ENCODE measurements around the gene GRIA4. TPM values are rescaled to one million over a fixed set of nuclear protein-coding genes. Genes with fewer than 3 reads are reported as not detected.

The GRIA4 gene
- total and polyA plus RNA-seq, 7 donors: 0.03 to 0.17 (median 0.06) TPM; not detected in 4

DNA sequence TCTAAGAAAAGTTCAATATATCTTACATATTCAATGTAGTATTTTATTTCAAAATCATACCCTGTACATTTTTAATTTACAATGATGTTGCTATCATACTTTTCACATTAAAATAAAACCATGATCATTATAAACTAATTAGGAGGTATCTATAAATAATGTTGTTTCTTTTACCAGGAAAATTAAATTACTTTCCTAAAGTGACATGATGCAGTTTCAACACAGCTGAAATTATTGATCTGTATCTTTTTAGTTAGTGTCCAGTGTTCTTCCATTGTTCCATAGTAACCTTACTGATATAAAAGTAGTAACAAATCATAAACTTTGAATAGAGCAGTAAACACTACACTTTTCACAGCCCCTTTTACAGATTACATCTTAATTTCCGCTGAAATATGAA is 29.7 kb downstream of the GRIA4 start:
- ATAC-seq (no peak), DNase-seq (no peak)
- Histone ChIP-seq H3K4me3 (no peak overlapping the region), H3K36me3 (ENCODE audit: insufficient read depth in 1 of 2, low read depth in 1 of 2) (no peaks in the 10 kb centered on the region), H3K9me3 (no peaks in the 10 kb centered on the region), H3K4me1 (no peaks in the 10 kb centered on the region), H3K27ac (no peak overlapping the region), H3K27me3 (ENCODE audit: insufficient read depth in 3 of 3, low read length in 2 of 3) (no peaks in the 10 kb centered on the region)
- TF ChIP-seq, protein P1, sequence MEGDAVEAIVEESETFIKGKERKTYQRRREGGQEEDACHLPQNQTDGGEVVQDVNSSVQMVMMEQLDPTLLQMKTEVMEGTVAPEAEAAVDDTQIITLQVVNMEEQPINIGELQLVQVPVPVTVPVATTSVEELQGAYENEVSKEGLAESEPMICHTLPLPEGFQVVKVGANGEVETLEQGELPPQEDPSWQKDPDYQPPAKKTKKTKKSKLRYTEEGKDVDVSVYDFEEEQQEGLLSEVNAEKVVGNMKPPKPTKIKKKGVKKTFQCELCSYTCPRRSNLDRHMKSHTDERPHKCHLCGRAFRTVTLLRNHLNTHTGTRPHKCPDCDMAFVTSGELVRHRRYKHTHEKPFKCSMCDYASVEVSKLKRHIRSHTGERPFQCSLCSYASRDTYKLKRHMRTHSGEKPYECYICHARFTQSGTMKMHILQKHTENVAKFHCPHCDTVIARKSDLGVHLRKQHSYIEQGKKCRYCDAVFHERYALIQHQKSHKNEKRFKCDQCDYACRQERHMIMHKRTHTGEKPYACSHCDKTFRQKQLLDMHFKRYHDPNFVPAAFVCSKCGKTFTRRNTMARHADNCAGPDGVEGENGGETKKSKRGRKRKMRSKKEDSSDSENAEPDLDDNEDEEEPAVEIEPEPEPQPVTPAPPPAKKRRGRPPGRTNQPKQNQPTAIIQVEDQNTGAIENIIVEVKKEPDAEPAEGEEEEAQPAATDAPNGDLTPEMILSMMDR (IDR thresholded peaks at IDR 0.05): no peak
- intact Hi-C loops (cut with DNase I): no loop called here
- 88 to 97% (median 96%) methylated on average over 1 of the region's 1 CpG for WGBS, 3 donors

DNA sequence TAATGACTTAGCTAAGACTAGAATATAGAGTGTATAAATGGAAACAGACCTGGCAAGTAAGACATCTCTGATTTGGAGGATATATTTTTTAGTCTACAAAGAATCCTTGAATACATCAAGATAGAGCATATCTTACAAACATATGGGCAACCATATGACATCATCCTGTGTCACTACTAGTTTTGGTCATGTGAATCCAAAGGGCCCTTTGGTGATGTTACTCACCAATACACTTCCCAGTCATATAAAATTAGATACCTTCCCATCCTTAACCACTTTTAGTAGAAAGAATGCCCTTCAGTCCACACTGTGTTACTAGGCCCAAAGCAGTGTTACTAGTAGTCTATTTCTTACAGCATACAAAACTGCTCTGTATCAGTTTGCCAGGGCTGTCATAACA is 31.6 kb downstream of the GRIA4 start:
- ATAC-seq: no peak
- intact Hi-C loops (cut with DNase I): no loop called here

DNA sequence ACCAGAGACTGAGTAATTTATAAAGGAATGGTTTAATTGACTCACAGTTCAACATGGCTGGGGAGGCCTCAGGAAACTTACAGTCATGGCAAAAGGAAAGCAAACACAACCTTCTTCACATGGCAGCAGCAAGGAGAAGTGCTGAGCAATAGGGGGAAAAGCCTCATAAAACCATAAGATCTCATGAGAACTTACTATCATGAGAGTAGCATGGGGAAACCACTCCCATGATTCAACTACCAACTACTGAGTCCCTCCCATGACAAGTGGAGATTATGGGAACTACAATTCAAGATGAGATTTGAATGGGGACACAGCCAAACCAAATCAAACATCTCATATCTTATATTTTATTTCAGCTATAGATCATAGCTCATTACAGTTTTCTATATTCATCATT is 33.0 kb downstream of the GRIA4 start:
- Histone ChIP-seq H3K36me3 (ENCODE audit: insufficient read depth in 1 of 2, low read depth in 1 of 2) (no peaks in the 10 kb centered on the region), H3K27me3 (ENCODE audit: insufficient read depth in 3 of 3, low read length in 2 of 3) (no peaks in the 10 kb centered on the region), H3K27ac (no peak overlapping the region), H3K4me3 (no peak overlapping the region), H3K4me1 (no peaks in the 10 kb centered on the region), H3K9me3 (no peaks in the 10 kb centered on the region)
- intact Hi-C loops (cut with DNase I): no loop called here
- TF ChIP-seq, protein P1 (IDR thresholded peaks at IDR 0.05): no peak
- DNase-seq (no peak), ATAC-seq (no peak)

More for the DNA sequence above, 31.6 kb downstream of the GRIA4 start:
- Histone ChIP-seq H3K9me3 (no peaks in the 10 kb centered on the region), H3K27ac (no peak overlapping the region), H3K4me1 (no peaks in the 10 kb centered on the region), H3K4me3 (no peak overlapping the region), H3K27me3 (ENCODE audit: insufficient read depth in 3 of 3, low read length in 2 of 3) (no peaks in the 10 kb centered on the region), H3K36me3 (ENCODE audit: insufficient read depth in 1 of 2, low read depth in 1 of 2) (no peaks in the 10 kb centered on the region)
- no peak for DNase-seq
- TF ChIP-seq, protein P1 (IDR thresholded peaks at IDR 0.05): no peak

DNA sequence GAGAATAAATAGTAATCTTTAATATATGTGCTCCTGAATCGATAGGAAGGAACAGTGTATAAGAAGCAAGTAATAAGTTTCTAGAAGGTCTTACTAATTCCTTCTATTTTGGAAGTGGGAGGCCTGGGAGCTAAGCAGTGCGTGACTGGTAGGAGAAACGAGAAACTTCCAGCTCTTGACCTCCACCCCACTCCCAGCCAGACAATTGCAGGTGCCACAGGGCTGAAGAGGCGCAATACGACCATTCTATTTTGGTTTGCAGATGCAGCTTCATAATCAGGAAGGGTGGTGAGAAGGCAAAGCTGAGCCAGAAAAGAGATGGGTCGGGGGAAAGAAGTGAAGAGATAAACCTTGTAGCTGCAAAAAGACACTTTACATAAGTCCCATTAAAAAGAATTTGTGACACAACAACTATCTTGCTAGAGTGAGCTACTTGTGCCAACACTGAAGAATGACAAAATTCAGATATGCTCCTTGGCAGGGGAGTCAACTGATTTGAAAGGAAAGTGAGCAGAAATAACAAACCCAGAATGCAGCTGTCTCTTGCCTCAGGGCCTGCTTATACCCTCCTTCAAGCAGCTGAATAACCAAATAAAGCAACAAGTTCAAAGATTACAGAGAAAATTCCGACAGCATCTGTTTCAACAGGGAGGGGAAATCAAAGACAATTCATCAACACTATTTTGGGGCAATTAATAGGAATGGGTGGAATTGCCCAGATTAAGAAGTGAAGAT is 35.1 kb downstream of the GRIA4 start:
- no peaks in the 10 kb centered on the region for H3K36me3 ChIP-seq (ENCODE audit: insufficient read depth in 1 of 2, low read depth in 1 of 2)
- intact Hi-C loops (cut with DNase I): no loop called here
- 41 to 61% (median 49%) methylated on average over 7 of the region's 7 CpGs for WGBS, 3 donors
- no peaks in the 10 kb centered on the region for H3K9me3 ChIP-seq
- no peak overlapping the region for H3K4me3 ChIP-seq
- ATAC-seq (no peak), DNase-seq (no peak)
- H3K4me1 ChIP-seq: no peaks in the 10 kb centered on the region
- H3K27me3 ChIP-seq (ENCODE audit: insufficient read depth in 3 of 3, low read length in 2 of 3): no peaks in the 10 kb centered on the region
- no peak overlapping the region for H3K27ac ChIP-seq
- TF ChIP-seq, protein P1 (IDR thresholded peaks at IDR 0.05): no peak

DNA sequence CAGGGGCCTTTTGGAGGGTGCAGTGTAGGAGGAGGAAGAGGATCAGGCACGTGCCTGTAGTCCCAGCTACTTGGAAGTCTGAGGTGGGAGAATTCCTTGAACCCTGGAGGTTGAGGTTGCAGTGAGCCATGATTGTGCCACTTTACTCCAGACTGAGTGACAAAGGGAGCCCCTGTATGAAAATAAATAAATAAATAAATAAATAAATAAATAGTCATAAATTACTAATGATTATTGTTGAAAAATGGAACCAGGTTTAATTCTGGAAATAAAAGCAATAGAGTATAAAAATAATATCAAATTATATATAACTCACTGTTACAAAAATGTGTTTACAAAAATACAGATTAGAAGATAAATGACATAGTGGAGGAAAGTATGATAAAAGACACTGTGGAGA is 37.9 kb downstream of the GRIA4 start:
- intact Hi-C loops (cut with DNase I): no loop called here
- DNase-seq (no peak), ATAC-seq (no peak)
- H3K27me3 ChIP-seq (ENCODE audit: insufficient read depth in 3 of 3, low read length in 2 of 3): no peaks in the 10 kb centered on the region
- no peak overlapping the region for H3K4me3 ChIP-seq
- no peaks in the 10 kb centered on the region for H3K4me1 ChIP-seq
- 81 to 92% (median 91%) methylated on average over 1 of the region's 1 CpG for WGBS, 3 donors
- H3K36me3 ChIP-seq (ENCODE audit: insufficient read depth in 1 of 2, low read depth in 1 of 2): no peaks in the 10 kb centered on the region
- H3K27ac ChIP-seq: no peak overlapping the region
- no peaks in the 10 kb centered on the region for H3K9me3 ChIP-seq
- TF ChIP-seq, protein P1 (IDR thresholded peaks at IDR 0.05): no peak

All from psoas muscle (tissue), 8 donors.